CD4-positive, alpha-beta memory T cell (primary cell): ENCODE results near the gene ARID1B. TPM values are rescaled to one million over a fixed set of nuclear protein-coding genes. Genes with fewer than 3 reads are reported as not detected.

Source experiments
- CTCF ChIA-PET: fragments of 350-600 bp; sonication (Branson Sonifier 250); formaldehyde crosslinking; loops from one replicate; lab custom pipeline; 2021; ENCODE audit warnings: inconsistent platforms; ENCODE audit not compliant: partially characterized antibody; lab: Charles Lee
- POLR2A ChIA-PET: fragments of 350-600 bp; sonication (Branson Sonifier 250); formaldehyde crosslinking; loops from one replicate; lab custom pipeline; 2021; ENCODE audit not compliant: partially characterized antibody; lab: Charles Lee
- DNase-seq, 5 donors: peaks; one replicate each; pipeline versions ENCODE4 v3.0.0 to v3.0.0-alpha.2; 2020 to 2022; ENCODE audit warnings: mixed read lengths in 1 of 5
- H3K27ac ChIP-seq: one replicate; pipeline ENCODE4 v1.7.0; 2013; ENCODE audit warnings: low read depth, low read length
- H3K27me3 ChIP-seq: 2 replicates; pipeline ENCODE4 v1.7.0; 2013; ENCODE audit warnings: mild to moderate bottlenecking, low read length, moderate library complexity; ENCODE audit not compliant: insufficient read depth
- H3K36me3 ChIP-seq: 2 replicates; pipeline ENCODE4 v1.7.0; 2013; ENCODE audit warnings: mild to moderate bottlenecking, low read length, moderate library complexity; ENCODE audit not compliant: insufficient read depth
- H3K4me1 ChIP-seq: 2 replicates; pipeline ENCODE4 v1.7.0; 2013; ENCODE audit warnings: mild to moderate bottlenecking, low read length, moderate library complexity; ENCODE audit not compliant: insufficient read depth
- H3K4me3 ChIP-seq, 2 donors: one replicate each; pipeline ENCODE4 v1.7.0; 2013; ENCODE audit warnings: low read length in 2 of 2, mild to moderate bottlenecking in 1 of 2
- H3K9me3 ChIP-seq, 2 donors: one replicate each; pipeline ENCODE4 v1.7.0; 2013; ENCODE audit warnings: low read length in 2 of 2, control low read depth in 1 of 2; ENCODE audit not compliant: control insufficient read depth in 1 of 2
- H3K27ac Mint-ChIP-seq, 7 donors: one replicate each; pipeline ENCODE4 v1.8.0; 2020 to 2021; ENCODE audit warnings: mixed read lengths in 7 of 7, mild to moderate bottlenecking in 6 of 7, inconsistent platforms in 3 of 7, moderate library complexity in 3 of 7
- H3K27me3 Mint-ChIP-seq, 2 donors: one replicate each; pipeline ENCODE4 v1.8.0; 2020 to 2021; ENCODE audit warnings: mixed read lengths in 2 of 2
- H3K36me3 Mint-ChIP-seq, 2 donors: one replicate each; pipeline ENCODE4 v1.8.0; 2020 to 2021; ENCODE audit warnings: mixed read lengths in 2 of 2, inconsistent platforms in 1 of 2, mild to moderate bottlenecking in 1 of 2
- H3K4me1 Mint-ChIP-seq, 4 donors: one replicate each; pipeline ENCODE4 v1.8.0; 2020 to 2021; ENCODE audit warnings: mixed read lengths in 4 of 4, mild to moderate bottlenecking in 1 of 4
- H3K4me3 Mint-ChIP-seq, 8 donors: one replicate each; pipeline ENCODE4 v1.8.0; 2020 to 2021; ENCODE audit warnings: mixed read lengths in 8 of 8, mild to moderate bottlenecking in 7 of 8, moderate library complexity in 6 of 8, inconsistent platforms in 3 of 8
- H3K9me3 Mint-ChIP-seq, 8 donors: one replicate each; pipeline ENCODE4 v1.8.0; 2020 to 2021; ENCODE audit warnings: mixed read lengths in 8 of 8, mild to moderate bottlenecking in 5 of 8, inconsistent platforms in 3 of 8, moderate library complexity in 1 of 8
- intact Hi-C: fragments of 100-400 bp; cut with micrococcal nuclease; formaldehyde crosslinking; loops from one replicate; pipeline ENCODE4 v1.15.1; 2023
- polyA plus RNA-seq, 2 donors: library from polyadenylated mRNA; unstranded; fragments of 300-500 nt; fragmentation: Illumina TruSeq; gene quantifications; one replicate each; pipeline ENCODE4 v1.2.3, GENCODE V29; 2021
- total RNA-seq, 2 experiments: library from RNA; stranded (reverse); gene quantifications; one replicate each; pipeline ENCODE4 v1.2.3, GENCODE V29; 2021

ARID1B gene
- total and polyA plus RNA-seq, 4 experiments from 2014 or later, result 5.4 to 131 (median 72.4) TPM

DNA sequence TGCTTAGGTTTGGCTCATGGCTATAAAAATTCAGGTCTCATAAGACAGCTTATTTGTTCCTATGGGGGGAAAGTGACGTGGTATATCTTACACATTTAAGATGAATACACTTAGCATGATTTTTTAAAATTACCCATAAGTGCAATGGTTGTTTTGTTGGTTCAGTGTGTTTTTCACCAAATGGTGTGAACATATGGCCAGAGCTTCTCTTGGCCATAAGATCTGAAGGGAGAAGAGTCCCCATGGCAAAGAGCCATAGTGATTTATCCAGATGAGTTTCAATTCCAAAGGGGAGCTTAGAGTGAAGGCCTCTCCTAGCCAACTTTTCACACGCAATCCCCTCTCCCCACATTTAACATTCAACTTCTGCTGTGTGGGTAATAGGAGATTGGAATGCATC is 438.5 kb downstream of the ARID1B start:
- Mint-ChIP-seq H3K4me1 (peaks cover under 1 to 8% (median 3%) of the 10 kb centered on the region in 4 donors), H3K27ac (no peak overlapping the region), H3K9me3 (peaks cover 0 to 3% (median 0%) of the 10 kb centered on the region in 8 donors), H3K4me3 (no peak overlapping the region), H3K27me3 (no peaks in the 10 kb centered on the region), H3K36me3 (no peaks in the 10 kb centered on the region)
- Histone ChIP-seq H3K36me3 (no peaks in the 10 kb centered on the region), H3K27ac (no peak overlapping the region), H3K4me1 (peaks cover 9% of the 10 kb centered on the region), H3K4me3 (no peak overlapping the region), H3K9me3 (no peaks in the 10 kb centered on the region), H3K27me3 (no peaks in the 10 kb centered on the region)
- no peak for DNase-seq
- ChIA-PET POLR2A (no interaction called here), CTCF (no interaction called here)
- intact Hi-C loops, result no loop called here

GRCh38 chr6:157216570-157216969 is 439.4 kb downstream of the ARID1B start:
- no peak for DNase-seq
- ChIA-PET POLR2A (no interaction called here), CTCF (interaction anchor here (0.6 kb wide), 1 partner anchor 113 kb away, joined by 3 read pairs; no protein-coding TSS in a partner anchor)
- H3K27me3 Mint-ChIP-seq, result no peaks in the 10 kb centered on the region
- Histone ChIP-seq H3K9me3 (no peaks in the 10 kb centered on the region), H3K27ac (no peak overlapping the region), H3K4me3 (no peak overlapping the region), H3K27me3 (no peaks in the 10 kb centered on the region), H3K4me1 (peaks cover 14% of the 10 kb centered on the region), H3K36me3 (no peaks in the 10 kb centered on the region)
- peak overlapping the region in 2 of 8 donors; percentile 11 to 58 for H3K4me3 Mint-ChIP-seq
- H3K9me3 Mint-ChIP-seq, result peaks cover 0 to 3% (median 0%) of the 10 kb centered on the region in 8 donors
- H3K27ac Mint-ChIP-seq, result peak overlapping the region in 1 of 7 donors; percentile 29
- intact Hi-C loops, result no loop called here
- H3K36me3 Mint-ChIP-seq, result no peaks in the 10 kb centered on the region
- H3K4me1 Mint-ChIP-seq, result peaks cover 9 to 12% (median 11%) of the 10 kb centered on the region in 4 donors

- Mint-ChIP-seq H3K9me3 (peaks cover 0 to 3% (median 0%) of the 10 kb centered on the region in 8 donors), H3K27me3 (no peaks in the 10 kb centered on the region), H3K4me1 (peaks cover 13 to 19% (median 17%) of the 10 kb centered on the region in 4 donors), H3K36me3 (no peaks in the 10 kb centered on the region), H3K27ac (peak overlapping the region in 1 of 7 donors; percentile 35), H3K4me3 (peak overlapping the region in 2 of 8 donors; percentile 5 to 15)
- no peaks in the 10 kb centered on the region for H3K36me3 ChIP-seq
- H3K27ac ChIP-seq, result no peak overlapping the region
- H3K4me3 ChIP-seq, result no peak overlapping the region
- ChIA-PET CTCF (no interaction called here), POLR2A (no interaction called here)
- H3K9me3 ChIP-seq, result no peaks in the 10 kb centered on the region
- peaks cover 22% of the 10 kb centered on the region for H3K4me1 ChIP-seq
- H3K27me3 ChIP-seq, result no peaks in the 10 kb centered on the region
- no peak for DNase-seq
- intact Hi-C loops, result no loop called here
Observed at GRCh38 chr6:157217198-157217893, 440.2 kb downstream of the ARID1B start.

GRCh38 chr6:157217894-157218370 is 440.8 kb downstream of the ARID1B start:
- intact Hi-C loops, result no loop called here
- Histone ChIP-seq H3K27ac (no peak overlapping the region), H3K4me1 (peaks cover 28% of the 10 kb centered on the region), H3K9me3 (no peaks in the 10 kb centered on the region), H3K27me3 (no peaks in the 10 kb centered on the region), H3K36me3 (no peaks in the 10 kb centered on the region), H3K4me3 (no peak overlapping the region)
- no peak overlapping the region for H3K27ac Mint-ChIP-seq
- no peaks in the 10 kb centered on the region for H3K27me3 Mint-ChIP-seq
- ChIA-PET POLR2A (no interaction called here), CTCF (no interaction called here)
- peak overlapping the region in 2 of 8 donors; percentile 5 to 15 for H3K4me3 Mint-ChIP-seq
- H3K4me1 Mint-ChIP-seq, result peaks cover 19 to 25% (median 21%) of the 10 kb centered on the region in 4 donors
- DNase-seq, result no peak
- no peaks in the 10 kb centered on the region for H3K36me3 Mint-ChIP-seq
- H3K9me3 Mint-ChIP-seq, result peaks cover 0 to 3% (median 0%) of the 10 kb centered on the region in 8 donors

DNA sequence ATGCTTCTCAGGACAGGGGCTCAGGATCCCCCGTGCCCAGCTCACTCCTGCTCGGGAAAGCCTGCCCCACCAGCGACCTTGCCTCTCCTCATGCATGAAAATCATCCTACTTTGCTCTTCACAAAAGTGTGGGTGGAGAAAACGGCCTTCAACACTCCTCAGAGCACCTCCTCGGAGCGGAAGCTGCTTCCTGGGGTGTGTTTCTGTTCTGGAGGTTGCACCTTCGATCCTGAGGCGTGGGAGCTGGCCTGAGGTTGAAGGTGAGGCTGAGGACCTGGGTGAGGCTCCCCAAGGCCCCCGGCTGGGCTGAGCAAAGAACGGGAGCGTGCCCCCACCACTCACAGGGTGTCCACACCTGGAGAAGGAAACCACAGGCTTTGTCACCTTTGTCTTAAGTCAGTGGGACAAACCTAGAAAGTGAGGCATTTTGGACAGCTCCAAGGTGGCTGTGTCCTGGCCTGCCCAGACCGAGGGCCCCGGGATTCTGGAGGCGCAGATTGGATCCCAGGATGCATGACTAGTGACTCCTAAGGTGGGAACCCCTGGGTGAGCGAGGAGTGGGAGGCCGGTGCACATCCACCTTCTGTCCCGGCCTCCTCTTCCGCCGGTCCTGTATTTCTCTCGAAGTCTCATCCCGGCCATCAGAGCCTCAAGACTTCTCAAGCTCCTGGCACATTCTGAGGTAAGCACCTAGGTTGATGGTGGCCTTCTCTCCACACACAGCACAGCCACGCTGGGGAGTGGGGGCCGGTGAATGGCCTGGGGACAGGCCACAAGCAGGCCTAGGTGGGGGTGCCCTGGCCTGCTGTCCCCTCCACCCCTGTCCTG is 441.4 kb downstream of the ARID1B start:
- no peaks in the 10 kb centered on the region for H3K36me3 Mint-ChIP-seq
- Histone ChIP-seq H3K27me3 (no peaks in the 10 kb centered on the region), H3K36me3 (no peaks in the 10 kb centered on the region), H3K4me1 (peaks cover 34% of the 10 kb centered on the region), H3K4me3 (no peak overlapping the region), H3K9me3 (no peaks in the 10 kb centered on the region), H3K27ac (no peak overlapping the region)
- CTCF ChIA-PET, result interaction anchor here (3.1 kb wide), 1 partner anchor 17 kb away, joined by 13 read pairs; no protein-coding TSS in a partner anchor
- H3K4me3 Mint-ChIP-seq, result no peak overlapping the region
- H3K27ac Mint-ChIP-seq, result no peak overlapping the region
- peaks cover 0 to 3% (median 0%) of the 10 kb centered on the region in 8 donors for H3K9me3 Mint-ChIP-seq
- peaks cover 21 to 31% (median 26%) of the 10 kb centered on the region in 4 donors for H3K4me1 Mint-ChIP-seq
- no peaks in the 10 kb centered on the region for H3K27me3 Mint-ChIP-seq
- no peak for DNase-seq
- intact Hi-C loops, result no loop called here
- POLR2A ChIA-PET, result no interaction called here

GRCh38 chr6:157219201-157220200 is 442.3 kb downstream of the ARID1B start:
- Histone ChIP-seq H3K36me3 (no peaks in the 10 kb centered on the region), H3K4me1 (peaks cover 38% of the 10 kb centered on the region), H3K9me3 (no peaks in the 10 kb centered on the region), H3K27me3 (no peaks in the 10 kb centered on the region), H3K27ac (no peak overlapping the region), H3K4me3 (no peak overlapping the region)
- peak overlapping the region in 3 of 7 donors; percentile 19 to 71 (median 26) for H3K27ac Mint-ChIP-seq
- intact Hi-C loops, result no loop called here
- no peak for DNase-seq
- ChIA-PET POLR2A (interaction anchor here (1.1 kb wide), 1 partner anchor 16 kb away, joined by 3 read pairs; no protein-coding TSS in a partner anchor), CTCF (interaction anchor here (3.1 kb wide), 1 partner anchor 16 kb away, joined by 13 read pairs; no protein-coding TSS in a partner anchor)
- peak overlapping the region in 4 of 8 donors; percentile 4 to 41 (median 16) for H3K4me3 Mint-ChIP-seq
- H3K4me1 Mint-ChIP-seq, result peaks cover 22 to 36% (median 30%) of the 10 kb centered on the region in 4 donors
- H3K9me3 Mint-ChIP-seq, result peaks cover 0 to 3% (median 0%) of the 10 kb centered on the region in 8 donors
- no peaks in the 10 kb centered on the region for H3K27me3 Mint-ChIP-seq
- no peaks in the 10 kb centered on the region for H3K36me3 Mint-ChIP-seq
